GM21381 (cell line): ENCODE data around the gene TSPAN9.

Experiments used
- ATAC-seq: cut with Tn5 transposase; IDR thresholded peaks from one replicate; pipeline ENCODE4 v1.9.1; 2021; ENCODE audit warnings: mild to moderate bottlenecking, moderate library complexity; ENCODE audit not compliant: unreplicated experiment

TSPAN9 gene

DNA sequence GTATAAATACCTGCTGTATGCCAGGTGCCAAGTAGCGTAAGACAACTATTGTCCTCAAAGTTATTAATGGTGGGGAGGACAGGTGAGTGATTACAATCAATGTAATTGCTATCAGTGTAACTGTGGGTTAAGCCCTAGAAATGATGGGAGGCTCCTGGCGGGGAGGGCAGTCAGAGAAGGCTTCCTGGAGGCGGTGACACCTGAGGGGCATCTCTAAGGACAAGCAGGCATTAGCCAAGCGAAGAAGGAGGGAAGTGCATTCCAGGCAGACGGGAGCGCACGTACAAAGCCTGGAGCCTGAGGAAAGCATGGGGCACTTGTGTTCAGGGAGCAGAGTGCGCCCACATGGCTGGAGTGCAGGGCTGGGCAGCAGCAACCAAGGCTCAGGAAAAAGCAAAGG is 230.9 kb downstream of the TSPAN9 start:
- ATAC-seq = no peak

DNA sequence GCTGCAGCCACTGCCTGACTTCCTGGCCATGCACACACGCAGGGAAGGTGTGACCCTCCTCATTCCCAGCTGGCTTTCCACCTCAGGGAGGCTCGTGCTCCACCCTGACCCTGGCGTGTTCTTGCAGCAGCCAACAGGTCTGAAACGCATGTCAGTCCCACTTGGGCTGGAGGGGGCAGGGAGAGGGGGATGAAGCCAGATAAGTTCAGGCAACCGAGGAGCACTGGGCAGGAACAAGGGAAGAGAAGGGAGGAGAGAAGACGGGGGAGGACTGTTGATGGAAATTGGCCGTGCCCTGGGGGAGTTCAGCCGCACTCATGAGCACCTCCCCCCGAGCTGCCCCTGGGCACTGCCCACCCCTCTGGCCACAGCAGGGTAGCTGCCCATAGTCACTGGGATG is 231.4 kb downstream of the TSPAN9 start:
- no peak for ATAC-seq

DNA sequence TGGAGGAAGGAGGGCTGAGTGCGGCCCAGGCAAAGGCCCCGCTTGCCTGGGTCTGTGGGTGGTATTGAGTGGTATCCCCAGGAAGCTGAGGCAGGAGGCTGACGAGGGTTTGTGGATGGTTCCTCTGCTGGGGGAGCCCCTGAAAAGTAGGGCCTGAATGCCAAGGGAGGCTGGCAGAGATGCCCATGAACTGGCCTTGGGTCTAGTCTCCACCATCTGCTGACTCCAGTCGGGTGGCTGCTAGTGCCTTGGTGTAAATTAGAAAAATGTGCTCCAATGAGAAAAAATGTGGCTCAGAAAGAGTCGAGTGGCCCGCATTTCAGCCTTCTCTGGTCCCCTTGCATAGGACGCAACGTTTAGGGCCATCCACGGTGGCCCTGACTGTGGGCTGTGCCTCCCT is 232.6 kb downstream of the TSPAN9 start:
- no peak for ATAC-seq

DNA sequence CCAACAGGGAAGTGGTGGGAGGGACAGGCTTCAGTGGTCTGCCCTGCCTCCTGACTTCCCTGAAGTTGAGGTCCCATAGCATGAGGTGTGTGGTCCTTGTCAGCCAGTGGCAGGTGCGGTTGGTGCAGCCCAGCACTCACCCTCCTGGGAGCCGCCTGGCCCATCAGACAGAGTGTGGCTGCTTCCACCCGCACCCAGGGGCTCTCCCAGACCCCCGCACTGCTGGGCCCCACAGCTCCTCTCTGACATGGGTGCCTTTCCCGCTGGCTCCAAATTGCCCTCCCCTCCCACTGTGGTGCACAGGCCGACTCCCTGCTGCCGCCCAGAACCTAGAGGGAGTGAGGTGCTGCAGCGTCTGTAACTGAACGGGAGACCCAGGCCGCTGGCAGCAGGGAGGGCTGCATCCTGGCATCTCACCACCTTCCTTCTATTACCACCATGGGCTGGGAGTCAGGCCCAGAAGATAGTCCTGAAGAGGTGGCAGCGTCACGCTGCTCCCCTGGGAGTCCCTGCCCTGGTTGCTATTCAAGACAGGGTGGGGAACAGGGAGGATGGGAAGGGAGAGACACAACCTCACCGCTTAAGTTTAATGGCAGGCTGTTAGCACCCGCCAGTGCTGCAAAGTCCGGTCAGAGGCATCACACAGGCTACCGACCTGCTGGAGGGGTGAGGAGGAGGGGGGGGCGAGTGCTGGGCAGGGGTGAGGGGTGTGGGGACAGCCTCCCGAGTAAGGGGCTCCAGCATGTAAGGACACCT is 233.3 kb downstream of the TSPAN9 start:
- no peak for ATAC-seq

DNA sequence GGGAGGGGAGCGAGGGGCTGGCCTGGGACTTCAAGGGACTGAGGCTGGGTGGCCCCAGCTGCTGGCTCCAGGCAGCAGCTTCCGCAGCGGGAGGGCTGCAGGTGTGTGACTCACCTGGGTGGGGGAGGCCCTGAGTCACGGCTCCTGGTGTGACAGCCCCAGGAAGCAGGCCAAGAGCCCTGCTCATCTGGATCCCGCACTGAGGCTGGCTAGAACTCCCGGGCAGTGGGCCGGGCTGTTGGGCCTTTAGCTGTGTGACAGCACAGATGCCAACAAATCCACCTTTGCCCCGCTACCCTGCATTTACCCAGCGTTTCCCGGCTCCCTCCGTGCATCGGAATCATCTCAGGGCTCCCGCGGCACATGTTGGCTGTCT is 233.8 kb downstream of the TSPAN9 start:
- ATAC-seq = no peak

DNA sequence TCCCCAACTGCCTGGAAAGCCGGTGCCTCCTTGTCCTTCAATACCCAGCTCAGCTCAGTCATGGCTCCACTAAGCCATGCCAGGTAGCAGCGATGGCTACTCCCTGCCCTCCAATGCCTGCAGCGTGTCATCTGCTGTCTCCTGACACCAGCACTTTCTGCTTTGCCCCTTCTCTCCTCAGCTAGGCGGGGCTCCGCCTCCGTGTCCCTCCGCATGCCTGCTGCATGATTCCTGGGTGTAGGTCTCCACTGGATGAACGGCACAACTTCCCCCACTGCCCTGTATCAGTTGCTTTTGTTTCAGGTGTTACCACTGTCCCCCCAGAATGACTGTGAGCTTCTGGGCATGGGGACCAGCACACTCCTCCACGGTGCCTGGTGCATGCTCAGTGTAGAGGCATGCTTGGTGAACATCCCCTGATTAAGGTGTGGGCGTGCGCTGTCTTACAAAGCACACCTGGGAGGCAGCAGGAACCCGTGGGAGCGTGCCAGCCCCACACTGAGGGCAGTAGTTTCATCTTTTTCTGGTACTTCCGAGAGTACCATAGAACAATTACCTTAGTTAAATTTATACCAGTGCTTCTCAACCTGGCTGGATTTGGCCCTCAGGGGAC is 234.4 kb downstream of the TSPAN9 start:
- no peak for ATAC-seq

DNA sequence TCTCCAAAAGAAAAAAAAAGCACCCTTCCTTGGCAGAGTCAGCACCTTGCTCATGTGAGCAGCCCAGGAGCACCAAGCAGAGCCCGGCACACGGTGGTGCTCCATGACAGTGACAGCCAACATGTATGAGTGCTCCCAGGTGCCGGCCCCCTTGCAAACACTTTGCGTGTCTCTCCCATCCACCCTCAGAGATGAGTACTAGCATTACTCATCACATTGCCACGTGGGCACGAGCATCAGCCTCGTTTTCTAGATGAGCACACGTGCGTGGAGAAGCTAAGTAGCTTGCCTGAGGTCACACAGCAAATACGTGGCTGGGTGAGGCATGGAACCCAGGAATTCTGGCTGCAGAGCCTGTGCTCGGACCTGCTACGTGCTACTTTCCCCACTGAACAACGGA is 235.9 kb downstream of the TSPAN9 start:
- ATAC-seq = no peak

DNA sequence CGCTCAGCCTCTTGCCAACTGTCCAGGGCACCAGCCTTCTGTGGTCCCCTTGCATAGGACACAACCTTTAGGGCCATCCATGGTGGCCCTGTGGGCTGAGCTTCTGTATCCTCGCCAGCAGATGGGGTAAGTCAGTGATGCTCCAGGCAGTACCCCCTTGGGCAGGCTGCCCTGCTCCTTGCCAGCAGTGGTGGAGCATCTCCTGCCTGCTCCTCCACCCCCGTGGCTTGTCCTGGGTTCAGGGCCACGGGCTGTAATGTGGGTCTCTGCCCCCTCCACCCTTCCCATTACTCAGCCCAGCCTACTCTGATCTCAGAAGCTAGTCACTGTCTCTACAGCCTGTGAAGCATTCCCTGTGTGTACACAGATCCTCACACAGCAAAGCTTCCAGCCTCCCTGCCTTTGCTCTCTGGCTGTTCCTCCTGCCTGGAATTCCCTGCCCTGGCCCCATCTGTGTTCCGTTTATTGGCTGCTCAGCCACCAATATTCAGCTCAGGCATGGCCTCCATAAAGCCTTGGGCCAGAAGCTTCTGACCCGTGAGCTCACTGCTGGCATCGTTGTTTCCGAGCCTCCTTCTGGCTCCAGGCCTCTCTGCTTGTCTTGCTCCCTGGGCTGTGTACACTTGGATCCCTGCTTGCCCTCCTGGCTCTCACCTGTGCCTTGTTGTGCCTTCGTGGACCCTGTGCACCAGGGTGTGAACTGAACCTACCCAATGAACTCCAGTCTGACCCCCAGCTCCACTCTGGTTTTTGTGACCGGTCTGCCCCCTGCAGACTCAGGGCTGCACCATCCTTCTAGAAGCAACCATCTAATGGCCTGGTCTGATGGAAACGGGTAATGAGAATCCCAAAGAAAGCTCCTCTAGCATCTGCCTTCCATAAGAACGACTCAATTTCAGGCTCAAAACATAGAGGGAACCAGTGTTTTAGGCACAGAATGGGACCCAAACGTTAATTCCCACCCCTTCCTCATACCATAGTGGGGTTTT is 236.8 kb downstream of the TSPAN9 start:
- no peak for ATAC-seq

DNA sequence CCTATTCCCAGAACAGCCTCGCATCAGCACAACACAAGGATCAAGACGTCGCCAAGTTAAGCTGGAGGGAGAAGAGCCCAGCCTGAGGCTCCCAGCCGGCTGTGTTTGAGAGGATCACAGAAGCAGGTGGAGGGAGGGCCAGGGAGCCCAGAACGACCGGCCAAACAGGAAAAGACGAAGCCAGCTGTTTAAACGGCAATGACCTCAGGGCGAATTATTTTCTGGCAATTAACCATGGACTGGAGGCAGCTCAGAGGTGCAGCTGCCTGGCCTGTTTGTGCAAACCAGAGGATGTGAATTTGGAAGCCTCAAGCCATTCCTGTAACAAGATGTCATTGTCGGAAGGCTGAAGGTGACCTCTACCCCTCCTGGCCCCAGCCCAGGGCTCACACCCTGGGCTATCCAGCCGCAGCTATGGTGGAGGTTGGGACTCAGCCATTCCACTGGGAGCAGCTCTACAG is 238.1 kb downstream of the TSPAN9 start:
- no peak for ATAC-seq

DNA sequence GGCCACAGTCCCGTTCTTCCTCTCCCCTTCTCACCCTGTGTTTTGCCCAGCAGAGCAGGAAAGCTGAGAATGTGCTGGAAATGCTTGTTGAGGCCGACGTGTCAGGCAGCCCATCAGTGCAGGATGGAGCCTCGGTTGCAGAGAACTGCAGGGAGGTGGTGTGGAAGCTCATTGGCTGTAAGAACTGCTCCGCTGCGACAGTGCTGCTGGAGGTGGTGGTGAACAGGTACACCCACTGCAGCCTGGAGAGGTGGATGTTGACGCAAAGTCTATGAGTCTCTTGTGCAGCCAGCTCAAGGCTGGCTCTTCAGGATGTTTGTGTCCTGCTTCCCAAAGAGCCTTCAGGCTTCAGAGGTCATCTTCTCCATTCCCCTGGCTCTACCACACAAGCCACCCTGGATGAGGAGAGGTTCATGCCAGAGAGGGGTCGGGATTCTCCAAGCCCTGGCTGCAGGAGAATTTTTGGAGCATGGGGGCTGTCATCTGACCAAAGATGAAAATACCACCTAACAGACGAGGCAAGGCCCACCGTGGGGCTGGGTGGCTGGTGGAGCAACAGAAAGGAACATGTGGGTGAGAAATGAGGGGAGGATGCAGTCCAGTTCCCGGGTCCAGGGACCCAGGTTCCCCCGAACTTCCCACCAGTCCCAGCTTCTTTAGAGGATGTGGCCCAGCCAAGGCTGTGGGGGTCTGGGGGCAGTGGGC is 239.7 kb downstream of the TSPAN9 start:
- ATAC-seq = no peak

DNA sequence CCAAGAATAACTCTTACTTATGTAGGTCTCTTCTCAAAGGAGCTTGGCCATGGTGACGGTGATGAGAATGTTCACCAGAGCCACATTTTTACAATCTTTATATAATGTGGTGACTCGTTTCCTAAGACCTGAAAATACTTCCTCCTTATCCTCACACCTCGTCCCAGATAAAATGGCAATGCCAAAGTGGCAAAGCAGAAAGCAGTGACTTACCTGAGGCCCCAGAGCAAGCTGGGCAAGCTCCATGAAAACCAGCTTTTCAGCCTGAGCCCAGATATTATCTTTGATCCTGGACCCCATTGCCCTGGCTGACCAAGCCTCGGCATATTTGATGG is 240.3 kb downstream of the TSPAN9 start:
- ATAC-seq = no peak

DNA sequence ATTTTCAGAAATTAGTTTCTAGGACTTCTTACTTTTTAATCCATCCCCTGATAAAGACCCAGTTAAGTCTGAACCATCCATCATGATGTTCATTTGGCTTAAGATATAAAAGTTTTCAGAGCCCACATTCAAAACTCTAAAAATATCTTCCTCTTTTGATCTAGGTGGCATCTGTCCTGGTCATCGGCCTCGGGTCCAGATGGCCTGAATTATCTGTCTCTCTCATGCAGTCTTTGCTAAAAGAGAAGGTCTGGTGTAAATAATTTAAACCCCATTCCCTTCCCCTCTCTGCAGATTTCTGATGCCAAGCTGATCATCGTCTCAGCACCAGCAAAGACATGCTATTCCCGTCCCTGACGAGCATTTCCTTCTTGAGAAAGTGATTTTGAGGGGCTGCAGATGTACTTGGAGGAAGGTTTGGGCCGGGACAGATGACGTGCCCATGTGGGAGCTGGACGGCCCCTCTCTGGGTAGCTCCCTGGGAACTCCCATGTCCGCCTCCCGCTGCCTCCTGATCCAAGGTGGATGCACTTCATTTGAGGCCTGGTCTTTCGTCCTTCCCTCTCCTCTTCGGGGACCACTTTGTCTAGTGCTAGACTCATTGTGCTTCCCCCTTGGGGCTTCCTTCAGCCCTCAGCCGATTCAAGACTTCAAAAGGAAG is 240.8 kb downstream of the TSPAN9 start:
- ATAC-seq = no peak

DNA sequence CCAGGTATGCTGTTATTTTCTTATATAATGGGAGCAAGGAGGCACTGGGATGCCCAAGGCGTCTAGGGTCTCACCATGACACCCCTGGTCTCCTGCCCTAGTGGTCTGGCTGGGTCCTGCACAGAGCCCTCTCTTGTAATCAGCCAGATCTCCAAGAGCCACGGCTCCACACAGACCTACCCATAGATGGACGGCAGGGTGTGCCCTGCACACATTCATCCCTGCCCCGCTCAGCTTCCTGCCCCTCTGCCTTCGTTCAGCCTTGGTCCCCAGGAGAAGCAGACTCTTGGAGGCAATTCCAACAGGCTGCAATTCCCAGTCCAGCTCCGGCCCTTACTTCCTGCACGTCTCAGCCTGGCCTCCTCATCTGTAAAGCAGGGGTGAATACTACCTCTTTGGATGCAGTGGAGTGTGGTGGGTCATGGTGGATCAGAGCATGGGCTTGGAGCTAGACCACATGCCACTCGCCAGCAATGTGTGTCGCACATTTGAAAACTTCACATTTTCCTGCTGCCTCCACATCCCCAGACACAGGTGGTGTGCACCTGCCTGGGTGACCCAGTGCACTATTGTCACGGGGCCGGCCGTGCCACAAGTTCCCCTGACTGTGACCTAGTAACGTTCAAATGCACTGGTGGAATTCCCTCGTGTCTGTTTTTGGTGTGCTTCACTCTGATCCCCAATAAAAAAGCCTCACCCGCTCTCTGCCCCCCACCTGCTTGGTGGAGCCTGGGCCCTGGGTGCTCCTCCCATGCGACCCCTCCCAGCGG is 242.7 kb downstream of the TSPAN9 start:
- ATAC-seq = no peak

DNA sequence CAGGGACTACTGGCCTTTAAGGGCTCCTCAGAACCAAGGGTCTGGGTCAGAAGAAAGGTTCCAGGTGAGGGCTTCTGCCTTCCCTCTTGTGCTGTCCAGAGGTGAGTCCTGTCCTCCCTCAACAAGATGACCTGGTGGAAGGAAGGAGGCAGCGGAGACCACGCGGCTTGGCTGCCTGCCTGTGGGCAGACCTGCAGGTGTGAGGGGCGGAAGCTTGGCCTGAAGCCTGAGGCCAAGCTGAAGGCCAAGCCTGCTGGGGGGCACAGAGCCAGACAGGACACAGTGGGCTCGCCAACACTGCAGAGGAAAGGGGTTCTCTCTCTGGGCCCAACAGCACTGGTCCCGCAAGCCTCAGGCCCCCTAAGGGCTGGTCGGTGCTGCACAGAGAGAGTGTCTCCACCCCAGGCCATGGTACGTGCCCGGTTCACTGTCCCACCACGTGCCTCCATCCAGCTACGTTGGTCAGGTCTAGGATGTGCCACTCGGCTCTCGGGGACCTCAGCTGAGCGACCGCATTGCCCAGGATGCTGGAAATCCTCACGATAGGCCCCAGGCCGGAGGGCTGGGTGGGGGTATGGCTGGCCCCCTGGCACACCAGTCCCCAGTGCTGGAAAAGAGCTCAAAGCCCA is 243.8 kb downstream of the TSPAN9 start:
- ATAC-seq = no peak

DNA sequence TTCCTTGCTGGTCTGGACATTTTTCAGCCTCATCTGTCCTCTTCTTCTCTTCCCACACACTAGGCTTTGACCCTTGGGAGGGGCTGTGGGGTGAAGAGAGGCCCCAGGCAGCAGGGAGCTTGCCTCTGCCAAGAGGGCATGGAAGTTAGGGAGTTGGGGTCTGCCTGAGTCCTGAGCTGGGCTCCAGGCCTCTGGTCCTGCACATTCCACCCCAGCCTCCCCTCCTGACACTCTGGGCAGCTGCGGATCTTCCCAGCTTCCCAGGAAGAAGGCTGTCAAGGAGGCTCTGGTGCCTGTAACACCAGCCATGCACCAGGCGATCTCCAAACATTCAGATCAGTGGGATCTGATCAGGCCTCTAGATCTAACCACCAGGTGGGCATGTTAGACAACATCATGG is 244.7 kb downstream of the TSPAN9 start:
- ATAC-seq = no peak

DNA sequence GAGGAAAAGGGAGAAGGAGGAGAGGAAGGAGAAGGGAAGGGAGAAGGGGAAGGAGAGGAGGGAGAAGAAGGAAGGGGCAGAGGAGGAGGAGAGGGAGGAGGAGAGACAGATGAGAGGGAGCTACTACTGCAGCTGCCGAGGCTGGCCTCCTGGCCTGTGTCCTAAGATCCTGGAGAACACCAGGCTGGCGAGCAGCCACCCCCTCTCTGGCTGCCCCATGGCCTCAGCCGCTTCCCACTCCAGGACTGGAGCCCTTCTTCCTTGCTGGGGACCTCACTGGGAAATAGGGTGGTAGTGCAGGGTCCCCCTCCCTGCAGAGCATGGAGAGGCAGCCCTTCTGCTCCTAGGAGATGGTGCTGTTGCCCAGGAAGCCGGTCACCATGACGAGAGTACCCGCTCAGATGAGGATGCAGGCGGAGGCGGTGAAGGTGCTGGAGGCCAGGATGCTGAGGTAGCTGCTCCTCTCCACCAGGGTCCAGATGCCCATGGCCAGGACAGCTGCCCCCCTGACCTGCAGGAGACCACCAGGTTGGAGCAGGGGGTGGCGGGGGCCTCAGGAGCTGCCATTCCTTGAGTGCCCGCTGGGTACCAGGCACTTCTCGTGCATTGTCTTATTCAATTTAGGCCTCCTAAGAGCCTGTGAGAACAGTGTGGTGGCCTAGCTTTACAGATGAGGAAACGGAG is 246.0 kb downstream of the TSPAN9 start:
- ATAC-seq = no peak

DNA sequence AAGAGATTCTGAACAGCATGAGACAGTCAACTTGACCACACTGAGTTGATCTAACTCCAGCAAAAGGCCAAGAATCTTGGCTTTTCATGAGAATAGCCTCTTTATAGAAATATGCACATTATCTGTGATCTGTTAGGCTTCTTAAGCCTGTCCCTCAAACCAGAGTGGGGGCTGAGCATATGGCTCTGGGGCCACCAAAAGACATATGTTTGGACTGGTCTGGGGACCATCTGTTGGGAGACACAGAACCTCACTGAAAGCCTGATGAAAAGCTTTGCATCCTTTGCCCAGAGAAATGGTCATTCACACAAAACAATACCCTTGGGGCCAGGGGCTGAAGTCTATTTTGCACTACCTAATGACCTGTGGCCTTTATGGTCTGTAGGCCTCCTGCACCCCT is 248.6 kb downstream of the TSPAN9 start:
- ATAC-seq = no peak

DNA sequence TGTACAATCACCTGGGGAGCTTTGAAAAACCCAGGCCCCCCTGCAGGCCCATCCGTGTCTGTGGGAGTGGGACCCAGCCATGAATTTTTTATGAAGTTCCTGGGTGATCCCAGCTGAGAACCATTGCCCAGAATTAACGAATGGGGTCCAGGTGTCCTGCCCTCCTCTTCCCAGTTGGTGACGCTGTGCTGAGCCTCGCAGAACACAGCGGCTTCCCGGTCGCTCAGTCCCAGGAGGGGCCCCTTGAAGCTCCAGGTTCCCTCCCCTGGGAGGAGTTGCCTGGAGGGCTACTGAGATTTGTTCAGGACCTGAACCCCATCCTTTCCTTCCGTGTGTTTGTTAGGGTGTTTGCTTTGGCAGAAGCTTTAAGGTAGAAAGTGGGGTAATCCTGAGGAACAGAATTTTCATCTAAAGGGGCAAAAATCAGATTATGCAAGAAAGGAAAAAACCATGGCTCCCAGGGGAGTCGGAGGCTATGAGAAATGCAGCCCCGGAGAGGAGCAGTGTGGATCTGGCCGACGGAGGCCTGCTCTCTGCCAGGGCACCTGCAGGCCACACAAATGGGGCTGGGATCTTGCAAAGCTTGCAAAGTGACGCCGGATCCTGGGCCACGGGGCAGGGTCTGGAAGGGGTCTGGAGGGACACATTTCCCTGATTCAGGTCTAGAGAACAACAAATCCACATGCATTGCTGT is 249.1 kb downstream of the TSPAN9 start:
- no peak for ATAC-seq
